ENCODE data around the gene AHNAK2.
"Not testable (repeated sequence)": the region's sequence is repeated elsewhere in the genome, so short reads cannot be mapped to it uniquely, and the experiment has no call there.

Gene AHNAK2

DNA sequence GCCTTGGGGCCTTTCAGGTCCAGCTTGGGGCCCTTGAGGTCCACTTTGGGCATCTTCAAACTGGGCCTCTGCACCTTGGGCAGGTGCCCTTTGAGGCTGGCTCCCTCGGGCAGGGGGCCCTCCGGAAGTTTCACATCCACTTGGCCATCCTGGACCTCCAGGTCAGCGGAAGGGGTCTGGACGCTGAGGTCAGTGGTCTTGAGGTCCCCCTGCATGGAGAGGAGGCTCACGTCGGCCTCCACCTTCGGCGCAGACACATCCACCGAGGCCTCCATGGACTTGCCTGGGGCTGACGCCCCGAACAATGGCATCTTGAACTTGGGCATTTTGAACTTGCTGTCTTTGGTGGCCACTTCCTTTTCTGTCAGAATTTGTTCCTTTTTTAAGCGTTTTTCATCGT lies 25.1 kb downstream of the AHNAK2 start:
- Histone ChIP-seq H3K36me3 (ENCODE audit: control insufficient read depth in 5 of 5, insufficient read depth in 5 of 5, low read length in 5 of 5) (peaks cover 0 to 10% (median 9%) of the 10 kb centered on the region in 5 donors), H3K4me1 (ENCODE audit: control insufficient read depth in 5 of 5, insufficient read depth in 5 of 5, low read length in 5 of 5) (no peaks in the 10 kb centered on the region)

DNA sequence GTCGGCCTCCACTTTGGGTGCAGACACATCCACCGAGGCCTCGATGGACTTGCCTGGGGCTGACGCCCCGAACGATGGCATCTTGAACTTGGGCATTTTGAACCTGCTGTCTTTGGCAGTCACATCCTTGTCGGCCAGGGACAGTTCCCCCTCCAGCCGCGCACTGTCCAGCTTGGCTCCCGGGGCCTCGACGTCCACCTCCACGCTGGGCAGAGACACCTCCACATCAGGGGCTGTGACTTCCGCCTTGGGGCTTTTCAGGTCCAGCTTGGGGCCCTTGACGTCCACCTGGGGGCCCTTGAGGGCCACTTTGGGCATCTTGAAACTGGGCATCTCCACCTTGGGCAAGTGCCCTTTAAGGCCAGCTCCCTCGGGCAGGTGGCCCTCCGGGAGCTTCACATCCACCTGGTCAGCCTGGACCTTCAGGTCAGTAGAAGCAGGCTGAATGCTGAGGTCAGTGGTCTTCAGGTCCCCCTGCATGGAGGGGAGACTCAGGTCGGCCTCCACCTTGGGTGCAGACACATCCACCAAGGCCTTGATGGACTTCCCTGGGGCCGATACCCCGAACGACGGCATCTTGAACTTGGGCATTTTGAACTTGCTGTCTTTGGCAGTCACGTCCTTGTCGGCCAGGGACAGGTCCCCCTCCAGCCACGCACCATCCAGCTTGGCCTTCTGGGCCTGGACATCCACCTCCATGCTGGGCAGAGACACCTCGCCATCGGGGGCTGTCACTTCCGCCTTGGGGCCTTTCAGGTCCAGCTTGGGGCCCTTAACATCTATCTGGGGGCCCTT lies 26.1 kb downstream of the AHNAK2 start:
- not testable (repeated sequence) for H3K4me1 ChIP-seq (ENCODE audit: control insufficient read depth in 5 of 5, insufficient read depth in 5 of 5, low read length in 5 of 5); H3K27ac ChIP-seq (ENCODE audit: low read depth, low read length); H3K9me3 ChIP-seq (ENCODE audit: control insufficient read depth in 5 of 5, low read length in 5 of 5); H3K36me3 ChIP-seq (ENCODE audit: control insufficient read depth in 5 of 5, insufficient read depth in 5 of 5, low read length in 5 of 5); H3K9ac ChIP-seq (ENCODE audit: low read length in 5 of 5); H3K4me3 ChIP-seq (ENCODE audit: low read depth in 1 of 5, low read length in 5 of 5)
- H3K27me3 ChIP-seq (ENCODE audit: control insufficient read depth in 5 of 5, insufficient read depth in 4 of 5, low read length in 5 of 5): peaks cover 3 to 11% (median 10%) of the 10 kb centered on the region in 5 donors

More for the DNA sequence above, 25.1 kb downstream of the AHNAK2 start:
- H3K9me3 ChIP-seq (ENCODE audit: control insufficient read depth in 5 of 5, low read length in 5 of 5): no peaks in the 10 kb centered on the region
- H3K9ac ChIP-seq (ENCODE audit: low read length in 5 of 5): no peak overlapping the region
- H3K27ac ChIP-seq (ENCODE audit: low read depth, low read length): no peak overlapping the region
- peaks cover 7 to 15% (median 10%) of the 10 kb centered on the region in 5 donors for H3K27me3 ChIP-seq (ENCODE audit: control insufficient read depth in 5 of 5, insufficient read depth in 4 of 5, low read length in 5 of 5)
- no peak overlapping the region for H3K4me3 ChIP-seq (ENCODE audit: low read depth in 1 of 5, low read length in 5 of 5)

DNA sequence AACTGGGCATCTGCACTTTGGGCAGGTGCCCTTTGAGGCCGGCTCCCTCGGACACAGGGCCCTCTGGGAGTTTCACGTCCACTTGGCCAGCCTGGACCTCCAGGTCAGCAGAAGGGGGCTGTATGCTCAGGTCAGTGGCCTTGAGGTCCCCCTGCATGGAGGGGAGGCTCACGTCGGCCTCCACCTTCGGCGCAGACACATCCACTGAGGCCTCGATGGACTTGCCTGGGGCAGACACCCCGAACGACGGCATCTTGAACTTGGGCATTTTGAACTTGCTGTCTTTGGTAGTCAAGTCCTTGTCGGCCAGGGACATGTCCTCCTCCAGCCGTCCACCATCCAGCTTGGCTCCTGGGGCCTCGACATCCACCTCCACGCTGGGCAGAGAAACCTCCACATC lies 27.5 kb downstream of the AHNAK2 start:
- not testable (repeated sequence) for H3K36me3 ChIP-seq (ENCODE audit: control insufficient read depth in 5 of 5, insufficient read depth in 5 of 5, low read length in 5 of 5); H3K4me1 ChIP-seq (ENCODE audit: control insufficient read depth in 5 of 5, insufficient read depth in 5 of 5, low read length in 5 of 5); H3K27ac ChIP-seq (ENCODE audit: low read depth, low read length); H3K9me3 ChIP-seq (ENCODE audit: control insufficient read depth in 5 of 5, low read length in 5 of 5); H3K4me3 ChIP-seq (ENCODE audit: low read depth in 1 of 5, low read length in 5 of 5); H3K9ac ChIP-seq (ENCODE audit: low read length in 5 of 5); H3K27me3 ChIP-seq (ENCODE audit: control insufficient read depth in 5 of 5, insufficient read depth in 4 of 5, low read length in 5 of 5)

DNA sequence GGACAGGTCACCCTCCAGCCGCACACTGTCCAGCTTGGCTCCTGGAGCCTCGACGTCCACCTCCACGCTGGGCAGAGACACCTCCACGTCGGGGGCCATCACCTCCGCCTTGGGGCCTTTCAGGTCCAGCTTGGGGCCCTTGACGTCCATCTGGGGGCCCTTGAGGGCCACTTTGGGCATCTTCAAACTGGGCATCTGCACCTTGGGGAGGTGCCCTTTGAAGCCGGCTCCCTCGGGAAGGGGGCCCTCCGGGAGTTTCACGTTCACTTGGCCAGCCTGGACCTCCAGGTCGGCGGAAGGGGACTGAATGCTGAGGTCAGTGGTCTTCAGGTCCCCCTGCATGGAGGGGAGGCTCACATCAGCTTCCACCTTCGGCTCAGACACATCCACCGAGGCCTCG lies 28.2 kb downstream of the AHNAK2 start:
- no peak overlapping the region for H3K4me3 ChIP-seq (ENCODE audit: low read depth in 1 of 5, low read length in 5 of 5)
- H3K9me3 ChIP-seq (ENCODE audit: control insufficient read depth in 5 of 5, low read length in 5 of 5): no peaks in the 10 kb centered on the region
- H3K27me3 ChIP-seq (ENCODE audit: control insufficient read depth in 5 of 5, insufficient read depth in 4 of 5, low read length in 5 of 5): no peaks in the 10 kb centered on the region
- H3K4me1 ChIP-seq (ENCODE audit: control insufficient read depth in 5 of 5, insufficient read depth in 5 of 5, low read length in 5 of 5): no peaks in the 10 kb centered on the region
- H3K27ac ChIP-seq (ENCODE audit: low read depth, low read length): no peak overlapping the region
- H3K36me3 ChIP-seq (ENCODE audit: control insufficient read depth in 5 of 5, insufficient read depth in 5 of 5, low read length in 5 of 5): peaks cover 0 to 7% (median 4%) of the 10 kb centered on the region in 5 donors
- H3K9ac ChIP-seq (ENCODE audit: low read length in 5 of 5): no peak overlapping the region

DNA sequence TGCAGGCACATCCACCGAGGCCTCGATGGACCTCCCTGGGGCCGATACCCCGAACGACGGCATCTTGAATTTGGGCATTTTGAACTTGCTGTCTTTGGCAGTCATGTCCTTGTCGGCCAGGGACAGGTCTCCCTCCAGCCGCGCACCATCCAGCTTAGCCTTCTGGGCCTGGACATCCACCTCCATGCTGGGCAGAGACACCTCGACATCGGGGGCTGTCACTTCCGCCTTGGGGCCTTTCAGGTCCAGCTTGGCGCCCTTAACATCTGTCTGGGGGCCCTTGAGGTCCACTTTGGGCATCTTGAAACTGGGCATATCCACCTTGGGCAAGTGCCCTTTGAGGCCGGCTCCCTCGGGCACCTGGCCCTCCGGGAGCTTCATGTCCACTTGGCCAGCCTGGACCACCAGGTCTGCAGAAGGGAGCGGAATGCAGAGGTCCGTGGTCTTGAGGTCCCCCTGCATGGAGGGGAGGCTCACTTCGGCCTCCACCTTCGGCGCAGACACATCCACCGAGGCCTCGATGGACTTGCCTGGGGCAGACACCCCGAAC lies 28.7 kb downstream of the AHNAK2 start:
- not testable (repeated sequence) for H3K4me1 ChIP-seq (ENCODE audit: control insufficient read depth in 5 of 5, insufficient read depth in 5 of 5, low read length in 5 of 5); H3K27ac ChIP-seq (ENCODE audit: low read depth, low read length); H3K27me3 ChIP-seq (ENCODE audit: control insufficient read depth in 5 of 5, insufficient read depth in 4 of 5, low read length in 5 of 5); H3K9ac ChIP-seq (ENCODE audit: low read length in 5 of 5); H3K4me3 ChIP-seq (ENCODE audit: low read depth in 1 of 5, low read length in 5 of 5); H3K36me3 ChIP-seq (ENCODE audit: control insufficient read depth in 5 of 5, insufficient read depth in 5 of 5, low read length in 5 of 5); H3K9me3 ChIP-seq (ENCODE audit: control insufficient read depth in 5 of 5, low read length in 5 of 5)

DNA sequence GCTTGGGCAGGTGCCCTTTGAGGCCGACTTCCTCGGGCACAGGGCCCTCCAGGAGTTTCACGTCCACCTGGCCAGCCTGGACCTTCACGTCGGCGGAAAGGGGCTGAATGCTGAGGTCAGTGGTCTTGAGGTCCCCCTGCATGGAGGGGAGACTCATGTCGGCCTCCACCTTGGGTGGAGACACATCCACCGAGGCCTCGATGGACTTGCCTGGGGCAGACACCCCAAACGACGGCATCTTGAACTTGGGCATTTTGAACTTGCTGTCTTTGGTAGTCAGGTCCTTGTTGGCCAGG lies 29.5 kb downstream of the AHNAK2 start:
- no peaks in the 10 kb centered on the region for H3K9me3 ChIP-seq (ENCODE audit: control insufficient read depth in 5 of 5, low read length in 5 of 5)
- no peaks in the 10 kb centered on the region for H3K27me3 ChIP-seq (ENCODE audit: control insufficient read depth in 5 of 5, insufficient read depth in 4 of 5, low read length in 5 of 5)
- H3K9ac ChIP-seq (ENCODE audit: low read length in 5 of 5): no peak overlapping the region
- H3K36me3 ChIP-seq (ENCODE audit: control insufficient read depth in 5 of 5, insufficient read depth in 5 of 5, low read length in 5 of 5): peaks cover 0 to 2% (median 0%) of the 10 kb centered on the region in 5 donors
- no peak overlapping the region for H3K27ac ChIP-seq (ENCODE audit: low read depth, low read length)
- no peaks in the 10 kb centered on the region for H3K4me1 ChIP-seq (ENCODE audit: control insufficient read depth in 5 of 5, insufficient read depth in 5 of 5, low read length in 5 of 5)
- no peak overlapping the region for H3K4me3 ChIP-seq (ENCODE audit: low read depth in 1 of 5, low read length in 5 of 5)

DNA sequence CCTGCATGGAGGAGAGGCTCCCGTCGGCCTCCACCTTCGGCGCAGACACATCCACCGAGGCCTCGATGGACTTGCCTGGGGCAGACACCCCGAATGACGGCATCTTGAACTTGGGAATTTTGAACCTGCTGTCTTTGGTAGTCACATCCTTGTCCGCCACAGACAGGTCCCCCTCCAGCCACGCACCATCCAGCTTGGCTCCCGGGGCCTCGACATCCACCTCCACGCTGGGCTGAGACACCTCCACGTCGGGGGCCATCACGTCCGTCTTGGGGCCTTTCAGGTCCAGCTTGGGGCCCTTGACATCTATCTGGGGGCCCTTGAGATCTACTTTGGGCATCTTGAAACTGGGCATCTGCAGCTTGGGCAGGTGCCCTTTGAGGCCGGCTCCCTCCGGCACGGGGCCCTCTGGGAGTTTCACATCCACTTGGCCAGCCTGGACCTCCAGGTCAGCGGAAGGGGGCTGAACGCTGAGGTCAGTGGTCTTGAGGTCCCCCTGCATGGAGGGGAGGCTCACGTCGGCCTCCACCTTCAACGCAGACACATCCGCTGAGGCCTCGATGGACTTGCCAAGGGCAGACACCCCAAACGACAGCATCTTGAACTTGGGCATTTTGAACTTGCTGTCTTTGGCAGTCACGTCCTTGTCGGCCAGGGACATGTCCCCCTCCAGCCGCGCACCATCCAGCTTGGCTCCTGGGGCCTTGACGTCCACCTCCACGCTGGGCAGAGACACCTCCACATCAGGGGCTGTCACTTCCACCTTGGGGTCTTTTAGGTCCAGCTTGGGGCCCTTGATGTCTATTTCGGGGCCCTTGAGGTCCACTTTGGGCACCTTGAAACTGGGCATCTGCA lies 30.1 kb downstream of the AHNAK2 start:
- H3K4me3 ChIP-seq (ENCODE audit: low read depth in 1 of 5, low read length in 5 of 5); H3K27me3 ChIP-seq (ENCODE audit: control insufficient read depth in 5 of 5, insufficient read depth in 4 of 5, low read length in 5 of 5); H3K4me1 ChIP-seq (ENCODE audit: control insufficient read depth in 5 of 5, insufficient read depth in 5 of 5, low read length in 5 of 5); H3K27ac ChIP-seq (ENCODE audit: low read depth, low read length); H3K9ac ChIP-seq (ENCODE audit: low read length in 5 of 5); H3K9me3 ChIP-seq (ENCODE audit: control insufficient read depth in 5 of 5, low read length in 5 of 5); H3K36me3 ChIP-seq (ENCODE audit: control insufficient read depth in 5 of 5, insufficient read depth in 5 of 5, low read length in 5 of 5): not testable (repeated sequence)

DNA sequence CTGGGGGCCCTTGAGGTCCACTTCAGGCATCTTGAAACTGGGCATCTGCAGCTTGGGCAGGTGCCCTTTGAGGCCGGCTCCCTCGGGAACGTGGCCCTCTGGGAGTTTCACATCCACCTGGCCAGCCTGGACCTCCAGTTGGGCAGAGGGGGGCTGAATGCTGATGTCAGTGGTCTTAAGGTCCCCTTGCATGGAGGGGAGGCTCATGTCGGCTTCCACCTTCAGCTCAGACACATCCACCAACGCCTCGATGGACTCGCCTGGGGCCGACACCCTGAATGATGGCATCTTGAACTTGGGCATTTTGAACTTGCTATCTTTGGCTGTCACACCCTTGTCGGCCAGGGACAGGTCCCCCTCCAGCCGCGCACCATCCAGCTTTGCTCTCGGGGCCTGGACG lies 31.0 kb downstream of the AHNAK2 start:
- H3K9me3 ChIP-seq (ENCODE audit: control insufficient read depth in 5 of 5, low read length in 5 of 5); H3K27ac ChIP-seq (ENCODE audit: low read depth, low read length); H3K9ac ChIP-seq (ENCODE audit: low read length in 5 of 5); H3K4me1 ChIP-seq (ENCODE audit: control insufficient read depth in 5 of 5, insufficient read depth in 5 of 5, low read length in 5 of 5); H3K36me3 ChIP-seq (ENCODE audit: control insufficient read depth in 5 of 5, insufficient read depth in 5 of 5, low read length in 5 of 5); H3K4me3 ChIP-seq (ENCODE audit: low read depth in 1 of 5, low read length in 5 of 5); H3K27me3 ChIP-seq (ENCODE audit: control insufficient read depth in 5 of 5, insufficient read depth in 4 of 5, low read length in 5 of 5): not testable (repeated sequence)

DNA sequence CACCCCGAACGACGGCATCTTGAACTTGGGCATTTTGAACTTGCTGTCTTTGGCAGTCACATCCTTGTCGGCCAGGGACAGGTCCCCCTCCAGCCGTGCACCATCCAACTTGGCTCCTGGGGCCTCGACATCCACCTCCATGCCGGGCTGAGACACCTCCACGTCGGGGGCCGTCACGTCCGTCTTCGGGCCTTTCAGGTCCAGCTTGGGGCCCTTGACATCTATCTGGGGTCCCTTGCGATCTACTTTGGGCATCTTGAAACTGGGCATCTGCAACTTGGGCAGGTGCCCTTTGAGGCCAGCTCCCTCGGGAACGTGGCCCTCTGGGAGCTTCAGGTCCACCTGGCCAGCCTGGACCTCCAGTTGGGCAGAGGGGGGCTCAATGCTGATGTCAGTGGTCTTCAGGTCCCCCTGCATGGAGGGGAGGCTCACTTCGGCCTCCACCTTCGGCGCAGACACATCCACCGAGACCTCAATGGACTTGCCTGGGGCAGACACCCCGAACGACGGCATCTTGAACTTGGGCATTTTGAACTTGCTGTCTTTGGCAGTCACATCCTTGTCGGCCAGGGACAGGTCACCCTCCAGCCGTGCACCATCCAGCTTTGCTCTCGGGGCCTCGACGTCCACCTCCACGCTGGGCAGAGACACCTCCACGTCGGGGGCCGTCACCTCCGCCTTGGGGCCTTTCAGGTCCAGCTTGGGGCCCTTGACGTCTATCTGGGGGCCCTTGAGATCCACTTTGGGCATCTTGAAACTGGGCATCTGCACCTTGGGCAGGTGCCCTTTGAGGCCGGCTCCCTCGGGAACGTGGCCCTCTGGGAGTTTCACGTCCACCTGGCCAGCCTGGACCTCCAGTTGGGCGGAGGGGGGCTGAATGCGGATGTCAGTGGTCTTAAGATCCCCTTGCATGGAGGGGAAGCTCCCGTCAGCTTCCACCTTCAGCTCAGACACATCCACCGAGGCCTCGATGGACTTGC lies 31.9 kb downstream of the AHNAK2 start:
- H3K4me3 ChIP-seq (ENCODE audit: low read depth in 1 of 5, low read length in 5 of 5); H3K27me3 ChIP-seq (ENCODE audit: control insufficient read depth in 5 of 5, insufficient read depth in 4 of 5, low read length in 5 of 5); H3K9me3 ChIP-seq (ENCODE audit: control insufficient read depth in 5 of 5, low read length in 5 of 5); H3K27ac ChIP-seq (ENCODE audit: low read depth, low read length); H3K36me3 ChIP-seq (ENCODE audit: control insufficient read depth in 5 of 5, insufficient read depth in 5 of 5, low read length in 5 of 5); H3K4me1 ChIP-seq (ENCODE audit: control insufficient read depth in 5 of 5, insufficient read depth in 5 of 5, low read length in 5 of 5); H3K9ac ChIP-seq (ENCODE audit: low read length in 5 of 5): not testable (repeated sequence)
